ENCODE measurements around the gene STX1A. TPM values are rescaled to one million over a fixed set of nuclear protein-coding genes. Genes with fewer than 3 reads are reported as not detected.

Gene STX1A
- total RNA-seq = 1 to 10 TPM; 5.7 to 7.8 TPM
- 1 to 10 TPM in 2 of 3 donors, under 1 TPM in 1; 0.69 to 2.2 (median 2.1) TPM for polyA plus RNA-seq
- 5.1 to 17.7 (median 13.3) reads per million in 6 experiments for total RNA-seq

DNA sequence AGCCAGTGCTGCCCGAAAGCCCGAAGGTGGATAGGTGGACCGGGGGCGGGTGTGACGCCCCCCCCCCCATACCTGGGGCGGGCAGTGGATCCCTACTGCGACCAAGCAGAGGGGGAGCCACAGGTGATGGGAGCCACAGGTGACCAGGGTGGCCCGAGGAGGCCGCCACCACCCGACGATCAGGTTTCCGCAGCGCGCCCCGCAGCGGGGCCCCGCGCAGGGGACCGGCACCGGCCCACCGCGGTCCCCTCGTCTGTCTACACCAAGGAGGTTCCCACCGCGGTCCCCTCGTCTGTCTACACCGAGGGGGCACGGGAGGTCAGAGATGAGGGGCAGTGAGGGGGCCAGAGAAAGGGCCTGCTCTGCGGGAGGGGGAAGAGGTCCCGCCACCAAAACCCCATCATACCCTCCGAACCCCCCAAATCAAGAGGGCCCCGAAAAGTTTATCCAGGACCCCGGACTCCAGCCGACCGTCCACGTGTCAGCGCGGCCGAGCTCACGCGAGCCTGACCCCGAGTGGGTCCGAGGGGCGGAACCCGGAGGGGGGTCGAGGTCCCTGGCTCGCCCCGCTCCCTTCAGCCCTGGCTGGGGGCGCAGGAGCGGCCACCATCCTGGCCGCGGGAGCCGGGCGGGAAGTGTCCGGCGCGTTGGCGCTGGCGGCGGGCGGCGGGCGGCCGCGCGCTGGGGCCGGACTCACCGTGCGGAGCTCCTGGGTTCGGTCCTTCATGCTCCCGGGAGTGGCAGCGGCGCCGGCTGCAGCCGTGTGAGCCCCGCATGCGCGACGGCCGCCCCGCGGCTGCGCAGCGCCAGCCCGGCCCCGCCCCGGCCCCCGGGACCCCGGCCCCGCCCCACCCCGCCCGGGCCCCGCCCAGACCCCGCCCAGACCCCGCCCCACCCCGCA lies at the start of gene STX1A:
Gene STX1A, minus strand, starts transcription at position 765 of the 901 bp plus-strand sequence. Its CDS starts 38 bp downstream, at position 727.
- ATAC-seq (peak; percentile 68 to 74), DNase-seq (peak; percentile 56 to 78 (median 70))
- peak within 1 kb of the TSS in 8 of 10 donors; percentile 37 to 79 (median 66) for H3K27ac Mint-ChIP-seq
- peak within 1 kb of the TSS; percentile 77 to 96 (median 88) for H3K4me3 Mint-ChIP-seq
- peaks cover 14 to 31% (median 24%) of the 10 kb centered on the region in 4 donors for H3K4me1 Mint-ChIP-seq
- POLR2A ChIA-PET = interaction anchor here (0.8 kb wide), 1 partner anchor 141 kb away, joined by 3 read pairs; the partner anchor contains the start of gene TBL2
- H3K9me3 Mint-ChIP-seq = no peaks in the 10 kb centered on the region
- peaks cover 0 to 2% (median 0%) of the 10 kb centered on the region in 3 donors for H3K36me3 Mint-ChIP-seq
- peaks cover 0 to 7% (median 0%) of the 10 kb centered on the region in 5 donors for H3K27me3 Mint-ChIP-seq

DNA sequence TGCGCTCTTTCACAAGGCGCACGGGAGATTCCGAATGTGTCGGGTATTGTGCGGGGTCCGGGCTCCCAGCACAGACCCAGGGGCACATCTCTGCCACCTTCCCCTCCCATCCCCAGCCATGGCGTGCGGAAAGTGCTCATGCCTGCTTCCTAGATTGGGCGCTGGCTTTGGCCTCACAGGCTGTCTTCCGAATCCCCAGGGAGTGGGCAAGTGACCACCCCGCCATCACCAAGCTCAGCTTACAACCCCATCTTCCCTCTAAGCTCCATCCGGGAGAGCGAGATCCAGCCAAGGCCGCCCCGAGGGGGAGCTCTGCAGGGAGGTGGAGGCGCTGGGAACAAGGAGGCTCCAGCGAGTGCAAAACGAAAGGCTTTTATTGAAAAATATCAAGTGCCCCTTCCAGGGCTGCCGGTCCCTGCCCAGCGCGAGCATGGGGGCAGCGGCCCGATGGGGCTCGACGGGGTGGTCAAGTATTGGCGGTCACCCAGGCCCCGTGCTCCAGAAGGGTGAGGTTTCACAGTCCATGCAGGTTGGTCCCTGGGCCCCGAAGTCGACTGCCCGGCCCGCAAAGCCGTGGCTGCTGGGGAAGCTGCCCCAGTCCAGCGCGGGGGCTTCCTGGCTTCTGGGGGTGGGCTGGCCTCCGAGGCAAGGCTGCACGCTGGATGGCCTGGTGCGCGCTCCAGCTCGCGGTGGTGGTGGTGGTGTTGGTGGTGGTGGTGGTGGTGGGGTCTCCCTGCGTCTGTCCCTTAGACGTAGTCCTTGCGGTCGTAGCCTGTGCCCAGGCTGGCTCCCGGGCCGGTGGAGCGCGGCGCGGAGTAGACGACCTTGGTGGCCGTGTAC lies 49.4 kb upstream of the STX1A start:
- no peak overlapping the region for H3K27ac Mint-ChIP-seq

DNA sequence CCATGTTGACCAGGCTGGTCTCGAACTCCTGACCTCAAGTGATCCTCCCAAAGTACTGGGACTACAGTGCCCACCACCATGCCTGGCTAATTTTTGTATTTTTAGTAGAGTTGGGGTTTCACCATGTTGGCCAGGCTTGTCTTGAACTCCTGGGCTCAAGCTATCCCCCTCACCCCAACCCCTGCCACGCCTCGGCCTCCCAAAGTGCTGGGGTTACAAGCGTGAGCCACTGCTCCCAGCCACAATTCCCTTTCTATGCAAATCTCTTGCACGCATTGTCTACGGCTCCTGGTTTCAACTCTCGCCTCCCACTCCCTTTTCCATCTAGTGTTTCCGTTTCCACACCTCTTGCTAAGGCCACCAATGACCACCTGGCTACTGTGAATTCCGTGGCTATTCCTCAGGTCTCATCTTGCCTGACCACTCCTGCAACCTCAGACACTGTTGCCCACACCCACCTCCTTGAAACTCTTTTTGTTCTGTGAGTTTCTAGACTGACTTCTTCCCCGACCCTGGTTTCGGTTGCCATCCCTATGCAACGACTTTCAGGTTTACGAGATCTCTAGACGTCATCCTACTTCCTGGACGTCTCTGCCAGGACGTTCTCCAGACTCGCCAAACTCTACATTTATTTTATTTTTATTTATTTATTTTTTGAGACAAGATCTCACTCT lies 47.2 kb upstream of the STX1A start:
- H3K4me3 Mint-ChIP-seq = no peak overlapping the region

More for the DNA sequence above, 49.4 kb upstream of the STX1A start:
- H3K27me3 Mint-ChIP-seq = peaks cover 20 to 51% (median 34%) of the 10 kb centered on the region in 5 donors
- H3K4me1 Mint-ChIP-seq = peaks cover 0 to 6% (median 3%) of the 10 kb centered on the region in 4 donors
- POLR2A ChIA-PET = no interaction called here
- H3K4me3 Mint-ChIP-seq = peak overlapping the region in 2 of 10 donors; percentile 27 to 50
- ATAC-seq = no peak
- H3K36me3 Mint-ChIP-seq = peaks cover 0 to 5% (median 0%) of the 10 kb centered on the region in 3 donors
- no peaks in the 10 kb centered on the region for H3K9me3 Mint-ChIP-seq
- DNase-seq = no peak

DNA sequence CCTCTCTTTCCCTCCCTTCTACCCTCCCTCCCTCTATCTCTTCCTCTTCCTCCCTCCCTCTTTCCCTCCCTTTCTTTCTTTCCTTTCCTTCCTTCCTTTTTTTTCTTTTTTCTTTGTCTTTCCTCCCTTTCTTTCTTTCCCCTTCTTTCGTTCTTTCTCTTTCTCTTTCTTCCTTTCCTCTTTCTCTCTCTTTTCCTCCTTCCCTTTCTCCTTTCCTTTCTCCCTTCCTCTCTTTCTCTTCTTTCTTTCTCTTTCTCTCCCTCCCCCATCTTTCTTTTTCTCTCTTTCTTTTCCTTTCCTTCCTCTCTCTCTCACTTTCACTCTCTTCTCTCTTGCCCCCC lies 43.2 kb upstream of the STX1A start:
- Mint-ChIP-seq H3K27ac (peak overlapping the region in 2 of 10 donors; percentile 15 to 44), H3K9me3 (no peaks in the 10 kb centered on the region), H3K4me1 (peaks cover 0 to under 1% (median 0%) of the 10 kb centered on the region in 4 donors), H3K4me3 (no peak overlapping the region), H3K36me3 (no peaks in the 10 kb centered on the region), H3K27me3 (peaks cover 3 to 13% (median 9%) of the 10 kb centered on the region in 5 donors)
- ATAC-seq (no peak), DNase-seq (no peak)
- POLR2A ChIA-PET = no interaction called here

More for the DNA sequence above, 47.2 kb upstream of the STX1A start:
- DNase-seq (no peak), ATAC-seq (no peak)
- peaks cover 0 to 5% (median 0%) of the 10 kb centered on the region in 3 donors for H3K36me3 Mint-ChIP-seq
- POLR2A ChIA-PET = no interaction called here
- H3K9me3 Mint-ChIP-seq = no peaks in the 10 kb centered on the region
- no peak overlapping the region for H3K27ac Mint-ChIP-seq
- H3K27me3 Mint-ChIP-seq = peaks cover 15 to 49% (median 28%) of the 10 kb centered on the region in 5 donors
- H3K4me1 Mint-ChIP-seq = peaks cover 0 to 6% (median 3%) of the 10 kb centered on the region in 4 donors

DNA sequence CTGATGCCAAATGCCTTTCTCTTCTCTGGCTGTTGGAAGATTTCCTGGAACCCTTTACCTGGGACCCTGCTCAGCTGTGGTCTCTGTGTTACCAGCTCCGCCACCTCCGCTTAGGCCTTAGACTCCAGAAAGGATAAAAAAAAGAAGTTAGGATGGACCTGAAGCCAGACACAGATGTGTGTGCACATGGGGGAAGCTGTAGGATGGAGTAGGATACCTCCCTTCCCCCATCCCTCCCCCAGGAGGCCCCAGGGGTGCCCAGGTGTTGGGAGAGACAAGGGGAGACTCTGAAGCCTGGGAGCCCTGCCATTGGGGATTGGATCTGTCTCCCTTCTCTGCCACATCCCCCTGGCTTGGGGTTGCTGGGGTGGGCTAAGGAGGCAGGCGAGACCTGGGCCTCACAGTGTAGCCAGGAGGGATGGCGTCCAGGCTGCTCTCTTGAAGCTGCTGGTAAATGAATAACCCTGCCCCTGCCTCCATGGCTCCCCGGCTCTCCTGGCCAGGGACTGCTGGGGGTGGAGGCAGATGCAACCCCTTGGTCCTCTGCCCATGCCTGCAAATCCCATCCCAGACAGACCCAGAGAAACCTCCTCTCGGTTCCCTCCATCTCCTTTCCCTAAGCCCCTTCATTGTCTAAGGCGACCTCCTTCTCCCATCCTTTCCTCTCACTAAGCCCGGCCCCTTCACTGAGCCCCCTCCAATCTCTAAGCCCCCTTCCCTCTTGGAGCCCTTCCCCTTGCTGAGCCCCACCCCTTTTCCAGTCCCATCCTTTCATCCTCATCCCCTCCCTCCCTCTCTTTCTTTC lies 42.6 kb upstream of the STX1A start:
- H3K4me1 Mint-ChIP-seq = peaks cover 0 to 2% (median 0%) of the 10 kb centered on the region in 4 donors
- no peaks in the 10 kb centered on the region for H3K36me3 Mint-ChIP-seq
- H3K27me3 Mint-ChIP-seq = peaks cover 0 to 8% (median 4%) of the 10 kb centered on the region in 5 donors
- H3K9me3 Mint-ChIP-seq = no peaks in the 10 kb centered on the region
- peak overlapping the region in 1 of 10 donors; percentile 44 for H3K27ac Mint-ChIP-seq
- DNase-seq (no peak), ATAC-seq (no peak)
- POLR2A ChIA-PET = no interaction called here
- no peak overlapping the region for H3K4me3 Mint-ChIP-seq

DNA sequence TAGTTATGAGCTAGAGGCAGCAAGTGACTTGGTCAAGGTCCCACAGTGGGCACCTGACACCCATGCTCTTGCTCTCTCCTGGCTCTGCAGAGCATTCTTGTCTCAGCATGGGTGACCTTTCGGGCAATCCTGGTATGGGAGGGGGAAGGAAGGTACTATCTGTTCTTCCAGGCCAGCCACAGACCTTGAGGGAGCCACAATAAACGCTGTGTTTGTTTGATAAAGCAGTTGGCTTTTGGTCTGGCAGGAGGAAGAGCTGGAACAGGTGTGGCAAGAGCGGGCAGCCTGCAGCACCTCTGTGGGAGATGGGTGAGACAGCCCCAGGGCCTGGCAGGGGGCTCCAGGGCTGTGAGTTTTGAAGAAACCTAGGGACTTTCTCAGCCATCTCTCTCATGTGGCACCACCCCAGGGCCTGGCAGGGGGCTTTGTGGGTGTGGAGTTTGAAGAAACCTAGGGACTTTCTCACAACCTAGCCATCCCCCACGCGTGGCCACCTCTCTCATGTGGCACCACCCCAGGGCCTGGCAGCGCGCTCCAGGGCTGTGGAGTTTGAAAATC lies 39.2 kb upstream of the STX1A start:
- Mint-ChIP-seq H3K9me3 (no peaks in the 10 kb centered on the region), H3K4me1 (peaks cover 0 to 2% (median 0%) of the 10 kb centered on the region in 4 donors), H3K4me3 (no peak overlapping the region), H3K36me3 (no peaks in the 10 kb centered on the region), H3K27me3 (peaks cover 0 to 8% (median 0%) of the 10 kb centered on the region in 5 donors), H3K27ac (no peak overlapping the region)
- DNase-seq = no peak
- no peak for ATAC-seq
- POLR2A ChIA-PET = no interaction called here

DNA sequence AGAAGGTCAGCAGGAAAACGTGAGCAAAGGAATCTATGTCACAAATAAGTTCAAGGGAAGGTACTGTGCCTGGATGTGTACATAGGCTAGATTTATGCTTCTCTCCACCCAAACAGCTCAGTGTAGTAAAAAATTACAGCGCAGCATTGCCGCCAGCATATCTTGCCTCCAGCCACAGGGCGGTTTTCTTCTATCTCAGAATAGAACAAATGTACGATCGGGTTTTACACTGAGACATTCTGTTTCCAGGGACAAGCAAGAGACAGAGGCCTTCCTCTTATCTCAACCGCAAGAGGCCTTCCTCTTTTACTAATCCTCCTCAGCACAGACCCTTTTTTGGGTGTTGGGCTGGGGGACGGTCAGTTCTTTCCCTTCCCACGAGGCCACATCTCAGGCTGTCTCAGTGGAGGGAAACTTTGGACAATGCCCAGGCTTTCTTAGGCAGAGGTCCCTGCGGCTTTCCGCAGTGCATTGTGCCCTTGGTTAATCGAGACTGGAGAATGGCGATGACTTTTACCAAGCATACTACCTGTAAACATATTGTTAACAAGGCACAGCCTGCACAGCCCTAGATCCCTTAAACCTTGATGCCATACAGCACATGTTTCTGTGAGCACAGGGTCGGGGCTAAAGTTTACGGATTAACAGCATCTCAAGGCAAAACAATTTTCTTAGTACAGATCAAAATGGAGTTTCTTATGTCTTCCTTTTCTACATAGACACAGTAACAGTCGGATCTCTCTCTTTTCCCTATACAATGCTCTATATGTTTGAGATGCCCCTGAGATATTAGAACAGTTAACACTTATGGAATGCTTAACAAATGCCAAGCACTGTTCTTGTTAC lies 30.7 kb upstream of the STX1A start:
- ATAC-seq = no peak
- POLR2A ChIA-PET = no interaction called here
- Mint-ChIP-seq H3K4me1 (peaks cover 0 to 4% (median 2%) of the 10 kb centered on the region in 4 donors), H3K27me3 (peaks cover 5 to 20% (median 13%) of the 10 kb centered on the region in 5 donors), H3K27ac (peak overlapping the region in 1 of 10 donors; percentile 77), H3K4me3 (no peak overlapping the region), H3K9me3 (no peaks in the 10 kb centered on the region), H3K36me3 (no peaks in the 10 kb centered on the region)
- DNase-seq = no peak

DNA sequence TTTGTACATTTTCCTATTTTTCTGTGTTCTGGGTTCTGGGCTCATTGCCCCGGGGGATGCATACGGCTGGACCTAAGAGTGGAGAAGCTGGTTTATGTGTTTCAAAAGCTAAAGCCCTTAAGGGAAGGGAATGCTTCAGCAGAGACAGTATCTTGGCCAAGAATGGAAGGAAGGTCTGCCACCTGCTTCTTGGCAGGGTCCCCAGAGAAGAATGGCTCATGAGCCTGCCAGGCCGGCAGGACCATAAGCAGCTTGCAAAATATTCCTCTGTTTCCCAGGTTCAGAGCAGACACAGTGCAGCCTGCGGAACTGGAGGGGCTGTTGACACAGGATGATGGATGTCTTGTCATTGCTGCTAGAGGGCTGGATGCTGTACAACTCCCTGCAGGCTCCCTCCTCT lies 26.9 kb upstream of the STX1A start:
- DNase-seq (peak in 1 of 10 donors; percentile 6), ATAC-seq (no peak)
- POLR2A ChIA-PET = no interaction called here
- Mint-ChIP-seq H3K27me3 (peaks cover 0 to 20% (median 9%) of the 10 kb centered on the region in 5 donors), H3K27ac (peak overlapping the region in 1 of 10 donors; percentile 22), H3K4me3 (no peak overlapping the region), H3K9me3 (no peaks in the 10 kb centered on the region), H3K36me3 (no peaks in the 10 kb centered on the region), H3K4me1 (peaks cover 0 to 6% (median 2%) of the 10 kb centered on the region in 4 donors)

DNA sequence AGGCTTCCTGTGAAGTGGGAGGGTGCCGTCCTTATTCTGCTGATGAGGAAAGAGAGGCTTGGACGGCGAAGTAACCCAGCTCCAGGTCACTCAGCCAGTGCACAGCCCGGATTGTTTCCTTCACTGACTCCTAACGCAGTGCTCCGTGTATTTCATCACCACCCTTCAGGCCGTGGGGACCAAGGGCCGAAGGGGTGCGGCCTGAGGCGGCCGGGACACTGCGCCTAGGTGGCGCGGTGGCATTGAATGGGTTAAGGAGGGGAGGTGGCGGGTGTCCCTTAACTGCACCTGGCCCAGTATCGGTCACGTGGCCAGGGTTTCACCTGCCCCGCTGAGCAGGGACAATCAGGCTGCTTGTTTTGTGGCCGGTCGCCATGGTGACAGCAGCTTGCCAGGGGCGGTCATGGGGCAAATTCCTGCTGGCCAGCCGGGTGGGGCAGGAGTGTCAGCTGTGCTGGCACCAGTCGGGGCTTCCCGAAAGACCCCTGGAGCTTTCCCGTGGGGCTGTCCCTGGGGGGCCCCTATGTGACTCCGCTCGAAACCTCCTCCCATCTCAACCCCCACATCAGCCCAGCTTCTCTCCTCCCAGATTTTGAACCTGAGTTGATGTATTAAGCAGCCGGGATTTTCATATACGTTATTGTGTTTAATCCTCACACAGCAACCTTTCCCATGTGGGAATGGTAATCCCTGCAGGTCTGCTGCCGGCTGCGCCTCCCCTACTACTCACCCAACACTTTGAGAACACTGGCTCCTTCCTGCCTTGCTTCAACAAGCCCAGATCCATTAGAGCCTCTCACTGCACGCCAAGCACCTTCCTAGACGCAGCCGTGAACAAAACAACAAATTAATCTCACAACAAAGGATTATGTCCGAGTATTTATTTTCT lies 23.5 kb upstream of the STX1A start:
- POLR2A ChIA-PET = no interaction called here
- no peaks in the 10 kb centered on the region for H3K9me3 Mint-ChIP-seq
- no peak overlapping the region for H3K4me3 Mint-ChIP-seq
- no peaks in the 10 kb centered on the region for H3K27me3 Mint-ChIP-seq
- peak in 1 of 10 donors; percentile 57 for DNase-seq
- peak overlapping the region in 2 of 10 donors; percentile 1 to 9 for H3K27ac Mint-ChIP-seq
- peaks cover 2 to 8% (median 5%) of the 10 kb centered on the region in 4 donors for H3K4me1 Mint-ChIP-seq
- no peaks in the 10 kb centered on the region for H3K36me3 Mint-ChIP-seq
- no peak for ATAC-seq

DNA sequence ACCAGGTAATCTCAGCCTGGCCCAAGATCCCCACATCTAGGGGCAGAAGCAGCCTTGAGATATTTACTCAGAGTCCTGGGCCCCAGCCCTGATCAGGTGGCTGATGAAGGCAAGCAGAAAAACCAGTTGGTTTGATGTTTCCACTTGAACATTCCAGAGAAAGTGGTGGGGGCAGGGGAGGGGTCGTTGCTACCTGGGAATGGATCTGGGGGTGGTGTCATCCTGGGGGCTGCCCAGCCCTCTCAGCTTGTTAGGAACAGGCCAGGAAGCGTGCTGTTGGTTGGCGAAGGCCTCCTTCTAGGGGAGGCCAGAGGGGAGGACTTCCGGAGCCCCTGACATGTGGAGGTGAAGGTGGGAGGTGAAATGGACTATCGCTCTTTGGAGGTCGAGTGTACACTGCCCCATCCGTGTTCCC lies 22.9 kb upstream of the STX1A start:
- Mint-ChIP-seq H3K4me3 (no peak overlapping the region), H3K27ac (no peak overlapping the region), H3K4me1 (peaks cover 3 to 15% (median 10%) of the 10 kb centered on the region in 4 donors), H3K36me3 (no peaks in the 10 kb centered on the region), H3K9me3 (no peaks in the 10 kb centered on the region), H3K27me3 (no peaks in the 10 kb centered on the region)
- ATAC-seq = no peak
- DNase-seq = peak in 1 of 10 donors; percentile 52
- POLR2A ChIA-PET = no interaction called here
